H9 (cell line): Measurements from ENCODE around the gene NKPD1. TPM values are rescaled to one million over a fixed set of nuclear protein-coding genes. Genes with fewer than 3 reads are reported as not detected.

Source experiments
- DNase-seq: peaks from one replicate; pipeline ENCODE4 v3.0.0-alpha.2; 2017
- H2AFZ ChIP-seq: one replicate; pipeline ENCODE4 v1.6.1; 2013; ENCODE audit warnings: mild to moderate bottlenecking, low read length, control low read depth, moderate library complexity
- H2AK5ac ChIP-seq: 2 replicates; pipeline ENCODE4 v1.6.1; 2013; ENCODE audit warnings: low read length, control low read depth, mixed read lengths; ENCODE audit not compliant: insufficient read length
- H2BK120ac ChIP-seq: one replicate; pipeline ENCODE4 v1.6.1; 2013; ENCODE audit warnings: low read depth, mild to moderate bottlenecking, low read length, control low read depth, inconsistent platforms; ENCODE audit not compliant: poor library complexity, severe bottlenecking
- H2BK12ac ChIP-seq: 2 replicates; pipeline ENCODE4 v1.6.1; 2013; ENCODE audit warnings: low read length, control low read depth, mixed read lengths, low read depth; ENCODE audit not compliant: insufficient read length
- H2BK15ac ChIP-seq: 2 replicates; pipeline ENCODE4 v1.6.1; 2013; ENCODE audit warnings: low read depth, low read length, control low read depth
- H2BK20ac ChIP-seq: one replicate; pipeline ENCODE4 v1.6.1; 2013; ENCODE audit warnings: low read depth, mild to moderate bottlenecking, low read length, control low read depth, inconsistent platforms; ENCODE audit not compliant: poor library complexity, severe bottlenecking
- H2BK5ac ChIP-seq: 2 replicates; pipeline ENCODE4 v1.6.1; 2013; ENCODE audit warnings: low read length, control low read depth, mixed read lengths; ENCODE audit not compliant: insufficient read length
- H3K14ac ChIP-seq: 2 replicates; pipeline ENCODE4 v1.6.1; 2013; ENCODE audit warnings: low read length, control low read depth; ENCODE audit not compliant: insufficient read depth
- H3K18ac ChIP-seq: 2 replicates; pipeline ENCODE4 v1.6.1; 2013; ENCODE audit warnings: low read depth, mild to moderate bottlenecking, mixed read lengths, low read length, control low read depth; ENCODE audit not compliant: insufficient read length
- H3K23ac ChIP-seq: 2 replicates; pipeline ENCODE4 v1.6.1; 2013; ENCODE audit warnings: low read length, control low read depth, mixed read lengths, low read depth; ENCODE audit not compliant: insufficient read length
- H3K23me2 ChIP-seq: 2 replicates; pipeline ENCODE4 v1.6.1; 2013; ENCODE audit warnings: low read depth, mild to moderate bottlenecking, mixed read lengths, low read length, control low read depth; ENCODE audit not compliant: insufficient read length, poor library complexity, severe bottlenecking
- H3K27ac ChIP-seq: 2 replicates; pipeline ENCODE4 v1.5.1; 2013; ENCODE audit warnings: low read length, control low read depth, mixed read lengths, low read depth; ENCODE audit not compliant: insufficient read length
- H3K27me3 ChIP-seq: 2 replicates; pipeline ENCODE4 v1.6.1; 2013; ENCODE audit warnings: low read length, control low read depth, inconsistent platforms; ENCODE audit not compliant: insufficient read depth
- H3K4ac ChIP-seq: 2 replicates; pipeline ENCODE4 v1.6.1; 2013; ENCODE audit warnings: low read depth, mild to moderate bottlenecking, control low read depth, inconsistent platforms, low read length, moderate library complexity
- H3K4me1 ChIP-seq: 2 replicates; pipeline ENCODE4 v1.6.1; 2013; ENCODE audit warnings: low read length, control low read depth, inconsistent platforms; ENCODE audit not compliant: insufficient read depth
- H3K4me2 ChIP-seq: 2 replicates; pipeline ENCODE4 v1.6.1; 2013; ENCODE audit warnings: low read length, control low read depth, mixed read lengths; ENCODE audit not compliant: insufficient read length, insufficient read depth
- H3K56ac ChIP-seq: 2 replicates; pipeline ENCODE4 v1.6.1; 2013; ENCODE audit warnings: low read depth, mild to moderate bottlenecking, mixed read lengths, low read length, control low read depth; ENCODE audit not compliant: insufficient read length
- H3K79me1 ChIP-seq: 2 replicates; pipeline ENCODE4 v1.6.1; 2013; ENCODE audit warnings: low read depth, mild to moderate bottlenecking, moderate library complexity, low read length, control low read depth, inconsistent platforms; ENCODE audit not compliant: insufficient read depth, poor library complexity, severe bottlenecking
- H3K79me2 ChIP-seq: 2 replicates; pipeline ENCODE4 v1.6.1; 2013; ENCODE audit warnings: low read length, control low read depth, inconsistent platforms; ENCODE audit not compliant: insufficient read depth
- H3K9ac ChIP-seq: 2 replicates; pipeline ENCODE4 v1.6.1; 2013; ENCODE audit warnings: low read length, control low read depth, mixed read lengths; ENCODE audit not compliant: insufficient read length; ENCODE audit errors: extremely low read depth
- H3K9me3 ChIP-seq: one replicate; pipeline ENCODE4 v1.6.1; 2013; ENCODE audit warnings: low read depth, low read length, inconsistent platforms; ENCODE audit not compliant: control insufficient read depth
- H3T11ph ChIP-seq: one replicate; pipeline ENCODE4 v1.6.1; 2013; ENCODE audit warnings: mild to moderate bottlenecking, low read length, control low read depth, inconsistent platforms
- H4K20me1 ChIP-seq: one replicate; pipeline ENCODE4 v1.6.1; 2013; ENCODE audit not compliant: control insufficient read depth, insufficient read length, insufficient read depth
- H4K5ac ChIP-seq: 2 replicates; pipeline ENCODE4 v1.6.1; 2013; ENCODE audit warnings: low read depth, mild to moderate bottlenecking, mixed read lengths, low read length, control low read depth; ENCODE audit not compliant: insufficient read length
- H4K8ac ChIP-seq: replicated peaks from 2 replicates; pipeline ENCODE4 v1.6.1; 2013; ENCODE audit warnings: low read length, control low read depth, mixed read lengths, low read depth; ENCODE audit not compliant: insufficient read length
- H4K91ac ChIP-seq: 2 replicates; pipeline ENCODE4 v1.6.1; 2013; ENCODE audit warnings: low read depth, mild to moderate bottlenecking, moderate library complexity, mixed read lengths, low read length, control low read depth; ENCODE audit not compliant: insufficient read length
- H3K27ac Mint-ChIP-seq, 3 experiments: 2 replicates in 2 of 3; 3 replicates in 1 of 3; pipeline ENCODE4 v1.8.0; 2020 to 2021; ENCODE audit warnings: mixed read lengths in 3 of 3, mild to moderate bottlenecking in 1 of 3, moderate library complexity in 1 of 3
- H3K27me3 Mint-ChIP-seq: 2 replicates; pipeline ENCODE4 v1.8.0; 2021; ENCODE audit warnings: low read depth, mild to moderate bottlenecking, moderate library complexity, mixed read lengths
- H3K36me3 Mint-ChIP-seq, 3 experiments: 2 replicates in 2 of 3; 3 replicates in 1 of 3; pipeline ENCODE4 v1.8.0; 2020 to 2021; ENCODE audit warnings: low read depth in 3 of 3, mixed read lengths in 3 of 3; ENCODE audit not compliant: insufficient read depth in 1 of 3
- H3K4me1 Mint-ChIP-seq, 2 experiments: 2 replicates each; pipeline ENCODE4 v1.8.0; 2020; ENCODE audit warnings: mixed read lengths in 2 of 2
- H3K4me3 Mint-ChIP-seq, 2 experiments: 2 replicates in 1 of 2; 3 replicates in 1 of 2; pipeline ENCODE4 v1.8.0; 2020 to 2021; ENCODE audit warnings: mild to moderate bottlenecking in 2 of 2, mixed read lengths in 2 of 2, moderate library complexity in 1 of 2
- H3K9me3 Mint-ChIP-seq, 2 experiments: 2 replicates in 1 of 2; 3 replicates in 1 of 2; pipeline ENCODE4 v1.8.0; 2020; ENCODE audit warnings: mild to moderate bottlenecking in 2 of 2, mixed read lengths in 2 of 2, moderate library complexity in 1 of 2
- CTCF ChIP-seq: fragments of 200-600 bp; sonication (generic); conservative IDR thresholded peaks from 3 replicates; pipeline ENCODE4 v1.8.0; 2021; ENCODE audit warnings: antibody characterized with exemption, mild to moderate bottlenecking
- WGBS: extraction: QIAGEN DNeasy Blood & Tissue Kit; methylation state at CpG from one replicate; pipeline ENCODE4 v1.1.7; 2013; ENCODE audit warnings: missing lambda C conversion rate, low lambda C conversion rate, mixed read lengths; ENCODE audit not compliant: insufficient read length; ENCODE audit errors: extremely low coverage; 5-methylcytosine and 5-hydroxymethylcytosine counted together
- total RNA-seq: library from RNA; stranded (reverse); gene quantifications from 2 replicates; pipeline ENCODE4 v1.2.1, GENCODE V29; 2021

NKPD1 gene
- total RNA-seq, 1 experiment from 2014 or later: 0.17 TPM

- H3K9me3 ChIP-seq: no peaks in the 10 kb centered on the region
- H3K27me3 ChIP-seq: no peaks in the 10 kb centered on the region
- H3K23me2 ChIP-seq: no peaks in the 10 kb centered on the region
- H3K56ac ChIP-seq: no peak overlapping the region
- no peak overlapping the region for H4K91ac ChIP-seq
- H3K27ac Mint-ChIP-seq: no peak overlapping the region
- no peak overlapping the region for H3K4me2 ChIP-seq
- H2BK15ac ChIP-seq: no peak overlapping the region
- H2BK5ac ChIP-seq: no peak overlapping the region
- H3K4me1 Mint-ChIP-seq: peaks cover 2 to 29% of the 10 kb centered on the region in 2 experiments
- H4K5ac ChIP-seq: no peak overlapping the region
- no peaks in the 10 kb centered on the region; a peak in 1 of 7 replicates for H3K36me3 Mint-ChIP-seq
- H3K27me3 Mint-ChIP-seq: peaks cover 22% of the 10 kb centered on the region
- H3K9ac ChIP-seq: no peak overlapping the region
- H2AFZ ChIP-seq: no peak overlapping the region
- no peak overlapping the region for H2BK120ac ChIP-seq
- no peaks in the 10 kb centered on the region for H3K79me1 ChIP-seq
- H3K9me3 Mint-ChIP-seq: no peaks in the 10 kb centered on the region
- H3K23ac ChIP-seq: no peak overlapping the region
- H2AK5ac ChIP-seq: no peak overlapping the region
- H3K4me3 Mint-ChIP-seq: no peak overlapping the region
- H4K8ac ChIP-seq: no peak overlapping the region
- no peak overlapping the region for H3K27ac ChIP-seq
- peak overlapping the region; percentile 13; the same call in 1 of the 2 replicates for H3K14ac ChIP-seq
- no peak overlapping the region for H2BK20ac ChIP-seq
- H2BK12ac ChIP-seq: no peak overlapping the region
- no peak overlapping the region for H3K4ac ChIP-seq
- no peaks in the 10 kb centered on the region for H3K79me2 ChIP-seq
- peak; percentile 96 for DNase-seq
- H3K4me1 ChIP-seq: no peaks in the 10 kb centered on the region
- H3K18ac ChIP-seq: no peak overlapping the region
- no peak overlapping the region for H3T11ph ChIP-seq
- no CpG with 5 or more reads among the region's 27 CpGs for WGBS
- peak; percentile 22; the same call in 1 of the 3 replicates for TF ChIP-seq CTCF
- no peaks in the 10 kb centered on the region for H4K20me1 ChIP-seq
Observed at GRCh38 chr19:45164577-45165335, 4.0 kb upstream of the NKPD1 start.
